Muscle layer of colon (tissue), 2 donors: ENCODE measurements around the gene IL15RA.
"Not testable (repeated sequence)": the region's sequence is repeated elsewhere in the genome, so short reads cannot be mapped to it uniquely, and the experiment has no call there.

Source experiments
- H3K27ac ChIP-seq: one replicate; pipeline ENCODE4 v1.7.0; 2013; ENCODE audit warnings: low read depth, mild to moderate bottlenecking, low read length, moderate library complexity
- H3K27me3 ChIP-seq, 2 donors: one replicate each; pipeline ENCODE4 v1.7.0; 2013; ENCODE audit warnings: low read length in 2 of 2, mild to moderate bottlenecking in 2 of 2; ENCODE audit not compliant: insufficient read depth in 2 of 2, control insufficient read depth in 1 of 2
- H3K36me3 ChIP-seq: one replicate; pipeline ENCODE4 v1.7.0; 2013; ENCODE audit warnings: mild to moderate bottlenecking, low read length; ENCODE audit not compliant: insufficient read depth
- H3K4me1 ChIP-seq: one replicate; pipeline ENCODE4 v1.7.0; 2013; ENCODE audit warnings: mild to moderate bottlenecking, low read length; ENCODE audit not compliant: insufficient read depth
- H3K4me3 ChIP-seq, 2 donors: one replicate each; pipeline ENCODE4 v1.7.0; 2013; ENCODE audit warnings: low read length in 2 of 2, low read depth in 1 of 2, mild to moderate bottlenecking in 1 of 2, moderate library complexity in 1 of 2
- H3K9ac ChIP-seq: one replicate; pipeline ENCODE4 v1.7.0; 2013; ENCODE audit warnings: low read length
- H3K9me3 ChIP-seq: one replicate; pipeline ENCODE4 v1.7.0; 2013; ENCODE audit warnings: mild to moderate bottlenecking, low read length
- donor health status: abdominal sarcoma.
- donor health status: Adenocarcinoma of cecum.

IL15RA gene

DNA sequence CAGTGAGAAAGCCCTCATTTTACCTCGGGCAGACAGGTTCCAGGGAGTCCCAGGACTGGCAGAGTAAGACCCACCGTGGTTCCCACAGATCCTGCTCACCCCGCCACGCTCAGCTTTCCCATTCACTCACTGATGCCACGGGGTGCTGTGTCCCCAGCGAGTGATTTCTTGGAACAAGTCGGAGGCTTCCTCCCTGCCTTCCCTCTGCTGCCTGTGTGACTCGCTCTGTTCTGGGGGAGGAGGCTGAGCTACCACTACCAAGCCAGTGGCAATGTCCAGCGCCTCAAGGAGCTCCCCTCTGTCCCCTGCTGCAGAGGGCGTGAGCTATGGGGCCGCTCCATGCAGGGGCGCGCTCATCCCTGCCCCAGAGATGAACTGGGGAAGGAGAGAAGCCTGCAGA, 12.6 kb downstream of the IL15RA start:
- H3K27me3 ChIP-seq: no peaks in the 10 kb centered on the region
- H3K27ac ChIP-seq: no peak overlapping the region
- H3K4me3 ChIP-seq: no peak overlapping the region
- H3K4me1 ChIP-seq: no peaks in the 10 kb centered on the region
- H3K9ac ChIP-seq: no peak overlapping the region
- no peaks in the 10 kb centered on the region for H3K36me3 ChIP-seq
- no peaks in the 10 kb centered on the region for H3K9me3 ChIP-seq

DNA sequence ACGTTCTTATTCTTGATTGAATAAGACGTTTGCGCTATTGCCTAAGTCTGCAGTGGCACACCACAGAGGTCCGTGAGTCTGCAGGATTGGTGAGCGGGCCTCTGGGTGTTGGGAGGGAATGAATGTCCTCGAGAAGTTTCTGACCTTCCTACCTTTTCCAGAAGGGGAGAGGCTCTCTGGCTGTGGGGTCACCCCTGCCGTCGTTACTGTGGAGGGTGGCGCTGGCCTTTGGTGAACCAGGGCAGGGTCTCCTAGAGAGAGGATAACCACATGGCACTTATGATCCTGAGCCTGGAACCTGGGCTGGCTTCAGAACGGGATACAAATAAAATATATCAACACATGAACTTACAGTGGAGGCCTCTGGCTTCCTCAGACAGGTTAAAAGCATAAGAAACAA, 13.8 kb downstream of the IL15RA start:
- H3K9me3 ChIP-seq: no peaks in the 10 kb centered on the region
- H3K4me3 ChIP-seq: no peak overlapping the region
- no peaks in the 10 kb centered on the region for H3K4me1 ChIP-seq
- no peaks in the 10 kb centered on the region for H3K36me3 ChIP-seq
- H3K27ac ChIP-seq: no peak overlapping the region
- no peak overlapping the region for H3K9ac ChIP-seq
- H3K27me3 ChIP-seq: no peaks in the 10 kb centered on the region

DNA sequence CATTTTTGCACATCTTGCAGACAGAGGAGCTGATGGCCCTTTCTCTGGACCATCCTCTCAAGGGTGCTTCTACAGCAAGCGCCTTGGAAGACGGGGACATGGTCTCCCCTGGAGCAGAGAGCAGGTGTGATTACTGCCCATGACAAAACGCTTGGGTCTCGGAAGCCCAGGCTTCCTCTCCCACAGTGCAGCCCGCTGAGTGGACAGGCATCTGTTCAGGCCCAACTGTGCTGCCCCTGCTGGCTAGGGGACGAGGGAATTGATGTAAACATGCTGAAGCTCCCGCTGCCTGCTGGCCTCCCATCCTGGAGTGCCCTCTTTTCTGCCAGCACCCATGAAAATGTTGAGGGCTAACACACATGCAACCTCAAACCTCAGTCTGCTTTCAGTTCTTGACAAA, 14.3 kb downstream of the IL15RA start:
- no peaks in the 10 kb centered on the region for H3K36me3 ChIP-seq
- no peaks in the 10 kb centered on the region for H3K9me3 ChIP-seq
- no peaks in the 10 kb centered on the region for H3K27me3 ChIP-seq
- no peaks in the 10 kb centered on the region for H3K4me1 ChIP-seq
- H3K4me3 ChIP-seq: no peak overlapping the region
- H3K9ac ChIP-seq: no peak overlapping the region
- no peak overlapping the region for H3K27ac ChIP-seq

DNA sequence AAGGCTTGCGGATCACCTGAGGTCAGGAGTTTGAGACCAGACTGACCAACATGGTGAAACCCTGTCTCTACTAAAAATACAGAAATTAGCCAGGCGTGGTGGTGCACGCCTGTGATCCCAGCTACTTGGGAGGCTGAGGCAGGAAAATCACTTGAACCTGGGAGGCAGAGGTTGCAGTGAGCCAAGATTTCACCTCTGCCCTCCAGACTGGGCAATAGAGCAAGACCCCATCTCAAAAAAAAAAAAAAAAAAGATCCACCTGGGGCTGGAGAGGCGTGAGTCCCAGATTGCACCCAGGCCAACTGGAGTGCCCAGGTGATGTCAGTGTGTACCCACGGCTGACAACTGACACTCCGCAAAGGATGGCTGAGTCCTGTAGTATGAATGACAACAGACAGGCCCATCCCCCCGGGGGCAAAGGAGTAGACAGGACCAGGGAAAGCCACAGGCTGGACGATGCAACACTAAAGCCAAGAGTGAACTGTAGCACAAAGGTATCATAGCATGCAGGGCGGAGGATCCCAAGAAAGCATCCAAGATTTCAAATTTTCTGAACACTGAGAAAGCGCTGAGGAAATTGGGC, 14.9 kb downstream of the IL15RA start:
- H3K4me1 ChIP-seq, H3K27me3 ChIP-seq, H3K9me3 ChIP-seq, H3K9ac ChIP-seq, H3K36me3 ChIP-seq, H3K27ac ChIP-seq, H3K4me3 ChIP-seq: not testable (repeated sequence)

DNA sequence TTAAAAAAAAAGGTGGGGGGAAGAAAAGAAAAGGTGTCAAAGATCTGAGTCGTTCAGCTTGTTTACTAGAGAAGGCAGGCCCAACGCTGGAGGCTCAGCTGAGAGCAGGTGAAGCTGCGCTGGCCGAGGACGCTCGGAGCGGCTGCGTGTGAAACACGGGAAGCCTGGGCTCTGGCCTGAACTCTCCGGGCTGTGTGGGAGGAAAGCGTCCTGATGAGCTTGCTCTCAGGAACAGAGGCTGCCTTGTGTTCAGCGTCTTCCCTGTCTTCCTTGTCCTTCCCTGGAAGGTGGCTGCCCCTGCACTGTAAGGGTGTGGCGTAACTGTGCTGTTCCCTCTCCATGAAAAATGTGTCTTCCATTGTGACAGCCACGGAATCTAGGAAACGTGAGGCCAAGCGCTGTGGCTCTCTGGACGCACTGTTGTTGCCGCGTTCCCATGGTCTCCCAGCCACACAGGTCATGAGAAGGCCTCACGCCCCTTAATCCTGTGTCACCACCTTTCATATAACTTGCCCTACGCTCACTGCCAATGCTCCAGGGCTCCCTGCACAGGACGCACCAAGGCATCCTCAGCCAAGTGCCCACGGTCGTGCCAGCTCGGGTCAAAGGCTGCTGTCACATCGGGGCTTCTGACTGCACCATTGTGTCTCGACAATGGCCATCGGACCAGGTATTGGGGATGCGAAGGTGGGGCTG, 15.8 kb downstream of the IL15RA start:
- no peaks in the 10 kb centered on the region for H3K36me3 ChIP-seq

DNA sequence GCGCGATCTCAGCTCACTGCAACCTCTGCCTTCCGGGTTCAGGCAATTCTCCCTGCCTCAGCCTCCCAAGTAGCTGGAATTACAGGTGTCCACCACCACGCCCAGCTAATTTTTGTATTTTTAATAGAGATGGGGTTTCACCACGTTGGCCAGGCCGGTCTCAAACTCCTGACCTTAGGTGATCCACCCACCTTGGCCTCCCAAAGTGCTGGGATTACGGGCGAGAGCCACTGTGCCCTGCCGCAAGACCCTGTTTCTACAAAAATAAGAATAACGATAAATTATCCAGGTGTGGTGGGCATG, 16.4 kb downstream of the IL15RA start:
- not testable (repeated sequence) for H3K36me3 ChIP-seq

More for the DNA sequence above, 15.8 kb downstream of the IL15RA start:
- Histone ChIP-seq H3K4me3 (no peak overlapping the region), H3K27ac (no peak overlapping the region), H3K4me1 (no peaks in the 10 kb centered on the region), H3K9ac (no peak overlapping the region), H3K9me3 (no peaks in the 10 kb centered on the region), H3K27me3 (no peaks in the 10 kb centered on the region)

DNA sequence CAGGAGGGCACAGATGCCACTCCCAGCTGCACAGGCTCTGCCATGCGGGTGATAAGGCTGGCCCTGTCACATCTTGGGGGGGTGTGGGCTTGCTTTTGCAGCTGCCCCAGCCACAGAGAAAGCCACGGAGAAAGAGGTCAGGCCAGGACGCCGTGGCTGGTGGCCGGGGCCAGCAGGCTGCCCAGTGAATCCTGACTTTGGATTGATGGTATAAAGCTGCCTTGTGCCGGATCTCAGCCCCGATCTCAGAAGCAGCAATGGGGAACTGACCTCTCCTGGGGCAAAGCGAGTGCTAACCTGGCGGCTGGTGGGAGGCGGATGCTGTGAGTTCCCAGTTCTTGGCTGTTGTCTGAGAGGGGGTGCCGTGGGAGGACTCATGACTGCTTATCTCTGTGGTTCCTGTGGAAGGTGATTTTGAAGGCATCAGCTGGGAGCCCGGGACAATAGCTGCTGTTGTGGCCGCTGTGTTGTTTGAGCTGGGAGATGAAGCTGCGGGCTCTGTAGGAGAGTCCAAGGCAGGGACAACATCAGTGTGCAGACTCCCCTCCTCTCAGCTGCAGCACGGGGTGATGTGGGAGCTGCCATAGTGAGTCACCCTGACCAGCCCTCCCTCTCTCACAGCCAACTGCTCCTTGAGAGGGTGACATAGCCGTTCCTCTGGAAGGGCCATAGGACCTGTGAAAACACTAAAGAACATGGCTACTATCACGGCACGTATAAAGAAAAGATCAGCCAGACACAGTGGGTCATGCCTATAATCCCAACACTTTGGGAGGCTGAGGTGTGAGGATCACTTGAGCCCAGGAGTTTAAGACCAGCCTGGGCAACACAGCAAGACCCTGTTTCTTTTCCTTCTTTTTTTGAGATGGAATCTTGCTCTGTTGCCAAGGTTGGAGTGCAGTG, 17.0 kb downstream of the IL15RA start:
- H3K27ac ChIP-seq: no peak overlapping the region

More for the DNA sequence above, 16.4 kb downstream of the IL15RA start:
- not testable (repeated sequence) for H3K27ac ChIP-seq, H3K4me3 ChIP-seq, H3K9ac ChIP-seq, H3K9me3 ChIP-seq, H3K27me3 ChIP-seq, H3K4me1 ChIP-seq

DNA sequence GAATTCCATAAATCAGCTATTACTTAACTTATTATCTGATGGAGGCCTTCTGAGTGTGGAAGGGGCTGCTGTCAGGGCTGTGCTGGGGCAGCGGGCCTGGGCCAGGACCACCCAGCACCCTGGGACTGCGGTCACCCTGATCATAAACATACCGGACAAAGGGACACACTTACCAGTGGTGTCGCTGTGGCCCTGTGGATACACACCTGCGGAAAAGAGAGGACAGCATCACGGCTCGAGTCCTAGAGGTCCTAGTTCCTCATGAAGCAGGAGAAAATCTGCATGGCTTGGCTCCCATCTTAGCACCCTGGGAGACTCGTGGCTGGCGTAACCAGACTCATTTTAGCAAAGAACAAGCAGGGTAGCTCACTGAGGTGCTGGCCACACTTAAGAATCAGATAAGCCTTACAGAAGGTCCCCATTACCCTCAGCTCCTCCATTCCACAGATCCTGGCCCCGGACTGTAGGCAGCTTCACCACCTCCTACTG, 17.7 kb downstream of the IL15RA start:
- Histone ChIP-seq H3K9me3 (no peaks in the 10 kb centered on the region), H3K27ac (no peak overlapping the region), H3K4me3 (no peak overlapping the region), H3K36me3 (no peaks in the 10 kb centered on the region), H3K9ac (no peak overlapping the region), H3K4me1 (no peaks in the 10 kb centered on the region), H3K27me3 (no peaks in the 10 kb centered on the region)

More for the DNA sequence above, 17.0 kb downstream of the IL15RA start:
- no peaks in the 10 kb centered on the region for H3K27me3 ChIP-seq
- no peak overlapping the region for H3K4me3 ChIP-seq
- no peaks in the 10 kb centered on the region for H3K36me3 ChIP-seq
- no peaks in the 10 kb centered on the region for H3K9me3 ChIP-seq
- H3K9ac ChIP-seq: no peak overlapping the region
- no peaks in the 10 kb centered on the region for H3K4me1 ChIP-seq

DNA sequence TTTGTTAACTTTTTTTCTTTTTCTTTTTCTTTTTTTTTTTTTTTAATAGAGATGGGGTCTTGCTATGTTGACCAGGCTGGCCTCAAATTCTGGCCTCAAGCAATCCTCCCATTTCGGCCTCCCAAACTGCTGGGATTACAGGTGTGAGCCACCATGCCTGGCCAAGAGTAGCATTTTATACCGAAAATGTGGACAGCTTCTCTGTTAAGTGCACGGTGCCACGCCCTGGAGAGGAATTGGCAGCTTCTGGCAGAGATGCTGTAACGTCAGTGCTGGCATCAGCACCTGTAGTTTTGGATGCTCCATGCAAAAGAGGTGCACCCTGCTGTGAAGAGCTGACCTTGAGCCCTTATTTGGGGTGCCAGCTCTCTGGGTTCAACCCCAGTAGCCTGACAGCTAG, 18.2 kb downstream of the IL15RA start:
- Histone ChIP-seq H3K9ac (no peak overlapping the region), H3K4me3 (no peak overlapping the region), H3K9me3 (no peaks in the 10 kb centered on the region), H3K27ac (no peak overlapping the region), H3K27me3 (no peaks in the 10 kb centered on the region), H3K4me1 (no peaks in the 10 kb centered on the region), H3K36me3 (no peaks in the 10 kb centered on the region)

DNA sequence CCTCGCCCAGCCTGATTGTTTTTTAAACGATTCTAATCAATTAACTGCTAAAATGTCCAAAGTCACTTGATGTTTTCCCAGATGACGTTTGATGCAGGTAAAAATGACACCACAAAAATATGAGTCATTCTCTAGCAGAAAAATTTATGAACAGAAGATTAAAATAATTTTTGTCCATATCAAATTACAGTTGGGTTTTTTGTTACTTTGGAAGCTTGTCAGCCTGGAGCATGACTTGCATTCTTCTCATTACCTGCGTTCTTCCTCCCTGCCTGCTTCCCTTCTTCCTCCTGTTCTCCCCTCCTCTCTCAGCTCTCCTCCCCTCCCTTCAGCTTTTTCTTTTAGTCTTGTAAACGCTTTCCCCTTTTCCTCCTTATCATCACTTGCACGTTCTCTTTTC, 18.7 kb downstream of the IL15RA start:
- Histone ChIP-seq H3K4me3 (no peak overlapping the region), H3K9ac (no peak overlapping the region), H3K36me3 (no peaks in the 10 kb centered on the region), H3K9me3 (no peaks in the 10 kb centered on the region), H3K27me3 (no peaks in the 10 kb centered on the region), H3K27ac (no peak overlapping the region), H3K4me1 (no peaks in the 10 kb centered on the region)

DNA sequence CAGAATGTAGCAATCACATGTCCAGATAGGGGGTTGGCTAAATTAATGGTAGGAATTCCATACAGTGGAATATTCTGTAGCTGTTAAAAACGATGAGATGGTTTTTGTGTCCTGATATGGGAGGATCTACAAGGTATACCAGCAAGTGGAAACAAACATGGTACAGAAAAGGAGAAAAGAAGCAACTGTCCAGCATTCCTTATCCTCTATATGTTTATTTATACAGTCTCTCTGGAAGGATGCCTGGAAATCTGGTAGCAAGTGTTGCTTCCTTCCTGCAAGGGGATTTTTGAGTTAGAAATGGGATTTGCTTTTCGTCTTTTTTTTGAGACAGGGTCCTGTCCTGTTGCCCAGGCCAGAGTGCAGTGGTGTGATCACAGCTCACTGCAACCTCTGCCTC, 19.3 kb downstream of the IL15RA start:
- H3K36me3 ChIP-seq: no peaks in the 10 kb centered on the region
- H3K9ac ChIP-seq: no peak overlapping the region
- no peaks in the 10 kb centered on the region for H3K4me1 ChIP-seq
- H3K9me3 ChIP-seq: no peaks in the 10 kb centered on the region
- H3K27me3 ChIP-seq: no peaks in the 10 kb centered on the region
- no peak overlapping the region for H3K4me3 ChIP-seq
- H3K27ac ChIP-seq: no peak overlapping the region
